HepG2 (cell line): ENCODE results near the gene TRIM34. TPM values are rescaled to one million over a fixed set of nuclear protein-coding genes. Genes with fewer than 3 reads are reported as not detected.
A peak's percentile ranks its signal among the peaks of the same experiment; 100 is the strongest.

ENCODE experiments used
- ATAC-seq: fragments of 200-7000 bp; cut with Tn5 transposase; 3 replicates; pipeline ENCODE4 v1.9.1; 2020; ENCODE audit warnings: mild to moderate bottlenecking, moderate library complexity
- BruUV-seq: library from RNA; stranded (reverse); fragments of 400-500 nt; replicated peaks from 2 replicates; lab custom pipeline; 2021; lab: Mats Ljungman, UMichigan
- CTCF ChIA-PET: fragments of 300-600 bp; formaldehyde crosslinking; extraction: SDS; loops from one replicate; lab custom pipeline; 2021; ENCODE audit warnings: low total read pairs, inconsistent platforms, low intra/inter-chr PET ratio; lab: Yijun Ruan, JAX
- POLR2A ChIA-PET: fragments of 350-600 bp; sonication (Branson Sonifier 250); formaldehyde crosslinking; loops from one replicate; lab custom pipeline; 2020; ENCODE audit warnings: antibody characterized with exemption, inconsistent platforms; lab: Yijun Ruan, JAX
- DNase-seq: peaks from one replicate; pipeline ENCODE4 v3.0.0-alpha.2; 2015; ENCODE audit warnings: low spot score
- FAIRE-seq: peaks from 3 replicates; lab custom pipeline; 2011; peaks lifted over from hg19 to GRCh38; lab: Jason Lieb, UNC
- H2AFZ ChIP-seq: one replicate; pipeline ENCODE4 v1.6.1; 2011; ENCODE audit warnings: low read length, inconsistent platforms
- H3K27ac ChIP-seq: fragments of 300-600 bp; 3 replicates; pipeline ENCODE4 v1.8.0; 2011; ENCODE audit warnings: mixed run types, mild to moderate bottlenecking, mixed read lengths, low read length, inconsistent platforms; ENCODE audit not compliant: insufficient read depth; ENCODE audit errors: extremely low read length
- H3K27me3 ChIP-seq, 2 experiments: fragments of 200-600 bp in 1 of 2; 2 replicates in 1 of 2; 3 replicates in 1 of 2; pipeline versions ENCODE4 v1.6.0 to v1.8.0; 2011; ENCODE audit warnings: low read length in 2 of 2, mild to moderate bottlenecking in 2 of 2, moderate library complexity in 2 of 2, inconsistent platforms in 1 of 2; ENCODE audit not compliant: insufficient read depth in 2 of 2, control insufficient read depth in 1 of 2
- H3K36me3 ChIP-seq, 2 experiments: fragments of 200-600 bp in 1 of 2; replicated peaks in 1 of 2; 2 replicates in 1 of 2; 3 replicates in 1 of 2; pipeline versions ENCODE4 v1.5.1 to v1.8.0; 2011; ENCODE audit warnings: low read length in 2 of 2, inconsistent platforms in 1 of 2; ENCODE audit not compliant: insufficient read depth in 2 of 2, control insufficient read depth in 1 of 2
- H3K4me1 ChIP-seq: 2 replicates; pipeline ENCODE4 v1.5.1; 2012; ENCODE audit warnings: low read length, inconsistent platforms; ENCODE audit not compliant: insufficient read depth
- H3K4me2 ChIP-seq: 2 replicates; pipeline ENCODE4 v1.6.0; 2011; ENCODE audit warnings: low read depth, low read length, inconsistent platforms
- H3K4me3 ChIP-seq, 3 experiments: fragments of 200-600 bp in 1 of 3; sonication (generic), shearing (Covaris generic) in 1 of 3; replicated peaks in 1 of 3; 2 replicates each; pipeline ENCODE4 v1.5.1; 2011 to 2016; ENCODE audit warnings: low read length in 3 of 3, inconsistent platforms in 2 of 3, low read depth in 2 of 3, mild to moderate bottlenecking in 2 of 3, control low read depth in 1 of 3, mixed read lengths in 1 of 3; ENCODE audit not compliant: insufficient read depth in 1 of 3
- H3K79me2 ChIP-seq: one replicate; pipeline ENCODE4 v1.6.1; 2011; ENCODE audit warnings: low read length, inconsistent platforms; ENCODE audit not compliant: insufficient read depth
- H3K9ac ChIP-seq: 2 replicates; pipeline ENCODE4 v1.6.0; 2011; ENCODE audit warnings: mild to moderate bottlenecking, low read depth, low read length, inconsistent platforms; ENCODE audit not compliant: insufficient read depth
- H3K9me3 ChIP-seq: 2 replicates; pipeline ENCODE4 v1.5.1; 2012; ENCODE audit warnings: mild to moderate bottlenecking, low read length
- H4K20me1 ChIP-seq: 2 replicates; pipeline ENCODE4 v1.6.0; 2011; ENCODE audit warnings: inconsistent platforms, mild to moderate bottlenecking, low read length, moderate library complexity; ENCODE audit not compliant: insufficient read depth
- ADNP ChIP-seq: sonication (generic); formaldehyde crosslinking; IDR thresholded peaks from 2 replicates; pipeline ENCODE4 v1.4.0; 2020; ENCODE audit warnings: missing genetic modification reagents
- ETV5 ChIP-seq: IDR thresholded peaks from 2 replicates; pipeline ENCODE4 v1.6.1; 2018; ENCODE audit warnings: missing biosample characterization, missing genetic modification reagents, inconsistent platforms, borderline replicate concordance
- HNF1B ChIP-seq: sonication (generic); formaldehyde crosslinking; IDR thresholded peaks from 2 replicates; pipeline ENCODE4 v1.5.1; 2020; ENCODE audit warnings: mild to moderate bottlenecking, moderate library complexity, missing genetic modification reagents
- NFE2 ChIP-seq: sonication (generic); formaldehyde crosslinking; IDR thresholded peaks from 2 replicates; pipeline ENCODE4 v1.4.0; 2020; ENCODE audit warnings: missing genetic modification reagents
- PPARG ChIP-seq: conservative IDR thresholded peaks from 2 replicates; pipeline ENCODE4 v1.6.1; 2016; ENCODE audit warnings: missing biosample characterization, missing genetic modification reagents
- SIX1 ChIP-seq: sonication (generic); formaldehyde crosslinking; IDR thresholded peaks from 2 replicates; pipeline ENCODE4 v1.4.0; 2020; ENCODE audit warnings: missing genetic modification reagents, borderline replicate concordance
- SNAPC4 ChIP-seq: sonication (generic); formaldehyde crosslinking; IDR thresholded peaks from 2 replicates; pipeline ENCODE4 v1.4.0; 2020; ENCODE audit warnings: mild to moderate bottlenecking, missing genetic modification reagents
- TBX3 ChIP-seq: fragments of 450-650 bp; IDR thresholded peaks from 2 replicates; pipeline ENCODE4 v1.6.1; 2017; ENCODE audit warnings: antibody characterized with exemption, mild to moderate bottlenecking, inconsistent platforms, borderline replicate concordance
- ZBTB49 ChIP-seq: sonication (generic); formaldehyde crosslinking; IDR thresholded peaks from 2 replicates; pipeline ENCODE4 v1.4.0; 2020; ENCODE audit warnings: missing genetic modification reagents, borderline replicate concordance
- ZNF513 ChIP-seq: sonication (generic); formaldehyde crosslinking; conservative IDR thresholded peaks from 2 replicates; pipeline ENCODE4 v1.5.0; 2020; ENCODE audit warnings: missing genetic modification reagents
- ZNF749 ChIP-seq: sonication (generic); formaldehyde crosslinking; IDR thresholded peaks from 2 replicates; pipeline ENCODE4 v1.8.0; 2022; ENCODE audit warnings: mild to moderate bottlenecking, missing genetic modification reagents, moderate library complexity, borderline replicate concordance
- ZNF772 ChIP-seq: sonication (generic); formaldehyde crosslinking; IDR thresholded peaks from 2 replicates; pipeline ENCODE4 v1.5.0; 2020; ENCODE audit warnings: mild to moderate bottlenecking, missing genetic modification reagents
- ZNF775 ChIP-seq: sonication (generic); formaldehyde crosslinking; IDR thresholded peaks from 2 replicates; pipeline ENCODE4 v1.4.0; 2020; ENCODE audit warnings: missing genetic modification reagents, mild to moderate bottlenecking, moderate library complexity, borderline replicate concordance
- WGBS: methylation state at CpG from one replicate; pipeline ENCODE4 v1.1.6; 2017; ENCODE audit warnings: low lambda C conversion rate; 5-methylcytosine and 5-hydroxymethylcytosine counted together
- in situ Hi-C: cut with HindIII; loops from 2 replicates; pipeline ENCODE4 v1.10.0; 2017; ENCODE audit warnings: low pct_unique_long_range_greater_than_20kb; ENCODE audit not compliant: extremely low pct_ligation_motif_present
- intact Hi-C: fragments of 100-400 bp; cut with micrococcal nuclease; formaldehyde crosslinking; loops from one replicate; pipeline ENCODE4 v1.10.0; 2022; ENCODE audit not compliant: unreplicated experiment
- polyA plus RNA-seq, 8 experiments: library from polyadenylated mRNA; depleted of rRNA in 3 of 8; stranded (reverse) in 7 of 8; unstranded in 1 of 8; fragments of >200 nt; fragmentation: Illumina TruSeq in 4 of 8; extraction: Trizol in 4 of 8; gene quantifications; 2 replicates each; pipeline versions ENCODE4 v1.2.1 to v1.2.3, GENCODE V29; 2011 to 2016; ENCODE audit warnings: low read depth in 4 of 8, missing spikeins in 1 of 8, mixed read lengths in 1 of 8; ENCODE audit not compliant: insufficient read depth in 1 of 8
- total RNA-seq, 5 experiments: library from RNA; depleted of rRNA; stranded (reverse); fragments of >200 nt; fragmentation: Illumina TruSeq; extraction: Trizol; gene quantifications; 2 replicates each; pipeline ENCODE4 v1.2.3, GENCODE V29; 2016; ENCODE audit warnings: low read depth in 1 of 5

TRIM34 gene
- total and polyA plus RNA-seq, 2 of the 13 experiments (the other 11 are each of a cell fraction or from before 2014, with no cell fraction given): 0.13 to 0.42 TPM

- TF ChIP-seq NFE2: no peak
- TF ChIP-seq ZBTB49 (CRISPR knock-in tag): no peak
- TF ChIP-seq ZNF749 (CRISPR knock-in tag): no peak
- TF ChIP-seq ZNF775 (CRISPR knock-in tag): no peak
- TF ChIP-seq ADNP: no peak
- no peak for TF ChIP-seq HNF1B (CRISPR knock-in tag)
- TF ChIP-seq, all 625 proteins: peak for 0
These were observed 3.2 kb upstream of the TRIM34 start (continued) for GRCh38 chr11:5621580-5621979.

- intact Hi-C loops: no loop called here
- peak; percentile 52; the same call in 1 of the 2 replicates for TF ChIP-seq SIX1 (CRISPR knock-in tag)
- no peak for TF ChIP-seq TBX3
- TF ChIP-seq ETV5: peak; percentile 41; the same call in 1 of the 2 replicates
- no peak for TF ChIP-seq ZNF772
- 0 out of 2 replicates have a peak, but pooled peaks have one; percentile 28 for TF ChIP-seq PPARG
- no peak for TF ChIP-seq SNAPC4 (CRISPR knock-in tag)
- TF ChIP-seq ZNF513 (CRISPR knock-in tag): no peak
These were observed 2.0 kb upstream of the TRIM34 start for GRCh38 chr11:5622802-5623201.

More at GRCh38 chr11:5622802-5623201, 2.0 kb upstream of the TRIM34 start:
- POLR2A ChIA-PET: no interaction called here
- Histone ChIP-seq H3K27me3 (0 out of 5 replicates have a peak, but pooled peaks cover 0 to 5% of the 10 kb centered on the region in 2 experiments), H3K4me3 (no peak overlapping the region), H3K36me3 (no peaks in the 10 kb centered on the region), H2AFZ (no peak overlapping the region), H3K4me2 (no peak overlapping the region), H3K9me3 (no peaks in the 10 kb centered on the region), H3K27ac (no peak overlapping the region), H3K9ac (no peak overlapping the region), H3K79me2 (no peaks in the 10 kb centered on the region), H3K4me1 (peaks cover 23% of the 10 kb centered on the region), H4K20me1 (no peaks in the 10 kb centered on the region)
- FAIRE-seq (no peak), DNase-seq (peak; percentile 17), ATAC-seq (no peak)
- 4% methylated on average over 3 of the region's 3 CpGs for WGBS
- CTCF ChIA-PET: no interaction called here
- in situ Hi-C loops: no loop called here
- BruUV-seq: no TSS peak
